Karpas-422 (cell line): ENCODE data around the gene SERPINB5. TPM values are rescaled to one million over a fixed set of nuclear protein-coding genes. Genes with fewer than 3 reads are reported as not detected.
"Not testable (repeated sequence)": the region's sequence is repeated elsewhere in the genome, so short reads cannot be mapped to it uniquely, and the experiment has no call there.

Source experiments
- DNase-seq: peaks from one replicate; pipeline ENCODE4 v3.0.0-alpha.2; 2015
- H2AFZ ChIP-seq: fragments of 200-600 bp; sonication (generic); 2 replicates; pipeline ENCODE4 v1.6.1; 2014; ENCODE audit warnings: antibody characterized with exemption, low read length, mixed read lengths
- H3K27ac ChIP-seq: fragments of 200-600 bp; sonication (generic); 2 replicates; pipeline ENCODE4 v1.5.1; 2014; ENCODE audit warnings: mild to moderate bottlenecking, low read length, moderate library complexity
- H3K27me3 ChIP-seq: fragments of 200-600 bp; sonication (generic); 2 replicates; pipeline ENCODE4 v1.6.1; 2014; ENCODE audit warnings: low read length, mixed read lengths
- H3K36me3 ChIP-seq: fragments of 200-600 bp; sonication (generic); 2 replicates; pipeline ENCODE4 v1.6.1; 2014; ENCODE audit warnings: low read length, mixed read lengths; ENCODE audit not compliant: insufficient read depth
- H3K4me1 ChIP-seq: fragments of 200-600 bp; sonication (generic); 2 replicates; pipeline ENCODE4 v1.6.1; 2014; ENCODE audit warnings: mild to moderate bottlenecking, low read length, mixed read lengths
- H3K4me2 ChIP-seq: fragments of 200-600 bp; sonication (generic); 2 replicates; pipeline ENCODE4 v1.6.1; 2014; ENCODE audit warnings: low read length, low read depth, mild to moderate bottlenecking; ENCODE audit not compliant: poor library complexity, severe bottlenecking
- H3K4me3 ChIP-seq: fragments of 200-600 bp; sonication (generic); 2 replicates; pipeline ENCODE4 v1.5.1; 2014; ENCODE audit warnings: mild to moderate bottlenecking, antibody characterized with exemption, low read length, mixed read lengths
- H3K79me2 ChIP-seq: fragments of 200-600 bp; sonication (generic); 2 replicates; pipeline ENCODE4 v1.6.1; 2014; ENCODE audit warnings: mild to moderate bottlenecking, low read length, mixed read lengths
- H3K9ac ChIP-seq: fragments of 200-600 bp; sonication (generic); 2 replicates; pipeline ENCODE4 v1.6.0; 2014; ENCODE audit warnings: low read length
- H3K9me2 ChIP-seq: fragments of 200-600 bp; sonication (generic), shearing (Covaris generic); replicated peaks from 2 replicates; pipeline ENCODE4 v1.6.0; 2014; ENCODE audit warnings: mild to moderate bottlenecking, low read length, moderate library complexity; ENCODE audit not compliant: insufficient read depth
- H3K9me3 ChIP-seq: fragments of 300-700, 200-600 bp; sonication (generic); 2 replicates; pipeline ENCODE4 v1.6.1; 2014; ENCODE audit warnings: low read length, mixed read lengths
- H4K20me1 ChIP-seq: fragments of 200-600 bp; sonication (generic); 2 replicates; pipeline ENCODE4 v1.6.1; 2014; ENCODE audit warnings: mild to moderate bottlenecking, antibody characterized with exemption, low read length, low read depth; ENCODE audit not compliant: insufficient read depth
- total RNA-seq: library from RNA; depleted of rRNA; stranded (reverse); fragments of >200 nt; shearing (Covaris generic); gene quantifications from 2 replicates; pipeline ENCODE4 v1.2.3, GENCODE V29; 2014; ENCODE audit warnings: low replicate concordance

The SERPINB5 gene
- total RNA-seq, 1 experiment from 2014 or later, result 1.0 TPM

DNA sequence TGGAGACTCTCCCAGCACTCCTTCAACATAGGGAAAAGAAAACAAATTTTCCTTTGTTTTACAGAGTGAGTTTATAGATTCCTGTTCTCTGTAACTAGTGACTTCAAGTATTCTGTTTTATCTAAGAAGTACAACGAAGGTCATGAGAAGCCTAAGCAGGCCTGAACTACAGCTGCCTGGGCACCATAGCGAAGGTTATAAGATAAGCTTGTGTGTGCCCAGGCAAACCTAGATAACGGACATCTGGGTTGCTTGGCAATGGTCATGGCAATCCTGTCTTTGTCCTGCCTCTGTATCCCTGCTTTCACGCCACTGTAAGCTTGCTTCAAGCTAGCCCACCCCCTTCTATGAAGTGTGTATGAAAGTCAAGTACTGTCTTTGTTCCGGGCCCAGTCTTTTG is 24.0 kb upstream of the SERPINB5 start:
- not testable (repeated sequence) for H3K4me3 ChIP-seq, H3K9me2 ChIP-seq, H2AFZ ChIP-seq, H4K20me1 ChIP-seq, H3K27ac ChIP-seq, H3K4me2 ChIP-seq, H3K36me3 ChIP-seq, DNase-seq, H3K9ac ChIP-seq, H3K79me2 ChIP-seq, H3K4me1 ChIP-seq, H3K27me3 ChIP-seq, H3K9me3 ChIP-seq

GRCh38 chr18:63454497-63454896 is 22.3 kb upstream of the SERPINB5 start:
- H2AFZ ChIP-seq, result no peak overlapping the region
- H3K4me1 ChIP-seq, result no peaks in the 10 kb centered on the region
- no peak overlapping the region for H3K27ac ChIP-seq
- H4K20me1 ChIP-seq, result no peaks in the 10 kb centered on the region
- no peaks in the 10 kb centered on the region for H3K79me2 ChIP-seq
- DNase-seq, result no peak
- H3K36me3 ChIP-seq, result no peaks in the 10 kb centered on the region
- no peak overlapping the region for H3K4me2 ChIP-seq
- H3K9me2 ChIP-seq, result no peaks in the 10 kb centered on the region
- H3K27me3 ChIP-seq, result no peaks in the 10 kb centered on the region
- H3K4me3 ChIP-seq, result no peak overlapping the region
- no peaks in the 10 kb centered on the region for H3K9me3 ChIP-seq
- no peak overlapping the region for H3K9ac ChIP-seq

DNA sequence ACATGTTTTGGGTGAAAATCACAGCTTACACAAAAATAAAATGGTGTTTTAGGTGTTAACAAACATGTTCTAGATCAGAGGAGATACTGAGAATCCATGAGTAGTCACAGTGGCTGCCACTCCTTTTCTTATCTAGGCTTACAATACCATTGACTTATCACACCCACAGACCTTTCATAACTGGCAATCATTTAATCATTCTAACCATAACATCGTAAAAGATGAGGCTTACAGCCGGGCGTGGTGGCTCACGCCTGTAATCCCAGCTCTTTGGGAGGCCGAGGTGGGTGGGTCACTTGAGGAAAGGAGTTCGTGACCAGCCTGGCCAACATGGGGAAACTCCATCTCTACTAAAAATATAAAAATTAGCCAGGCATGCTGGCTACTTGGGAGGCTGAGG is 18.8 kb upstream of the SERPINB5 start:
- Histone ChIP-seq H3K4me2 (no peak overlapping the region), H3K9ac (no peak overlapping the region), H4K20me1 (no peaks in the 10 kb centered on the region), H2AFZ (no peak overlapping the region), H3K4me1 (no peaks in the 10 kb centered on the region), H3K27ac (no peak overlapping the region), H3K79me2 (no peaks in the 10 kb centered on the region), H3K4me3 (no peak overlapping the region), H3K9me2 (no peaks in the 10 kb centered on the region), H3K36me3 (no peaks in the 10 kb centered on the region), H3K9me3 (no peaks in the 10 kb centered on the region), H3K27me3 (no peaks in the 10 kb centered on the region)
- DNase-seq, result no peak

GRCh38 chr18:63460414-63460813 is 16.3 kb upstream of the SERPINB5 start:
- H3K36me3 ChIP-seq, result no peaks in the 10 kb centered on the region

GRCh38 chr18:63464434-63464833 is 12.3 kb upstream of the SERPINB5 start:
- no peak overlapping the region for H3K9ac ChIP-seq
- no peak overlapping the region for H3K4me3 ChIP-seq
- H2AFZ ChIP-seq, result no peak overlapping the region
- H3K4me2 ChIP-seq, result no peak overlapping the region
- H3K79me2 ChIP-seq, result no peaks in the 10 kb centered on the region
- no peaks in the 10 kb centered on the region for H3K9me2 ChIP-seq
- H4K20me1 ChIP-seq, result no peaks in the 10 kb centered on the region
- no peaks in the 10 kb centered on the region for H3K36me3 ChIP-seq
- H3K9me3 ChIP-seq, result no peaks in the 10 kb centered on the region
- H3K27me3 ChIP-seq, result no peaks in the 10 kb centered on the region
- H3K27ac ChIP-seq, result no peak overlapping the region
- DNase-seq, result no peak
- H3K4me1 ChIP-seq, result no peaks in the 10 kb centered on the region

More at GRCh38 chr18:63460414-63460813, 16.3 kb upstream of the SERPINB5 start:
- Histone ChIP-seq H2AFZ (no peak overlapping the region), H3K4me3 (no peak overlapping the region), H3K4me1 (no peaks in the 10 kb centered on the region), H3K9me2 (no peaks in the 10 kb centered on the region), H3K9me3 (no peaks in the 10 kb centered on the region), H3K9ac (no peak overlapping the region), H3K4me2 (no peak overlapping the region), H4K20me1 (no peaks in the 10 kb centered on the region), H3K79me2 (no peaks in the 10 kb centered on the region), H3K27ac (no peak overlapping the region), H3K27me3 (no peaks in the 10 kb centered on the region)
- no peak for DNase-seq

DNA sequence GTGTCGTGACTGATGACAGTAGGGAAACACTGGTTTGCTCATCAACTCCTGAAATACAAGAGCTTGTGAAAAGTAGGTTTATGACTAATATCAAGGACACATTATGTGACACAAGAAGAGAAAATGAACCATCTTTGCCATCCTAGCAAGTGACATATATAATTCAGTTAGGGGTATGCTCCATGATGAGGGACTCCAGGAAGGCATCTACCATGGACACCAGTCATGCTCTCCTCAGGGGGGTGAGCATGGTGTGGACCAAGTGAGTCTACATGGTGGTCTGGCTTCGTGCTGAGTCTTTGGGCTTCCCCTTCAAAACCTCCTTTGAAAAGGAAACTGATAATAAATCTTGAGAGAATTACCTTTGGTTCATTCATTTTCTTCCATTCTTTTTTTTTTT is 11.7 kb upstream of the SERPINB5 start:
- Histone ChIP-seq H3K27ac (no peak overlapping the region), H4K20me1 (no peaks in the 10 kb centered on the region), H3K9ac (no peak overlapping the region), H3K9me2 (no peaks in the 10 kb centered on the region), H3K4me3 (no peak overlapping the region), H3K36me3 (no peaks in the 10 kb centered on the region), H3K79me2 (no peaks in the 10 kb centered on the region), H2AFZ (no peak overlapping the region), H3K9me3 (no peaks in the 10 kb centered on the region), H3K4me1 (no peaks in the 10 kb centered on the region), H3K27me3 (no peaks in the 10 kb centered on the region), H3K4me2 (no peak overlapping the region)
- DNase-seq, result no peak

GRCh38 chr18:63467699-63468098 is 9.1 kb upstream of the SERPINB5 start:
- Histone ChIP-seq H3K4me2 (no peak overlapping the region), H3K9me2 (no peaks in the 10 kb centered on the region), H3K9ac (no peak overlapping the region), H3K9me3 (no peaks in the 10 kb centered on the region), H3K4me1 (no peaks in the 10 kb centered on the region), H3K27me3 (no peaks in the 10 kb centered on the region), H3K79me2 (no peaks in the 10 kb centered on the region), H3K27ac (no peak overlapping the region), H4K20me1 (no peaks in the 10 kb centered on the region), H2AFZ (peak overlapping the region; percentile 37; the same call in 1 of the 2 replicates), H3K4me3 (no peak overlapping the region), H3K36me3 (no peaks in the 10 kb centered on the region)
- no peak for DNase-seq

- Histone ChIP-seq H2AFZ (no peak overlapping the region), H3K9me2 (no peaks in the 10 kb centered on the region), H3K36me3 (no peaks in the 10 kb centered on the region), H3K4me1 (no peaks in the 10 kb centered on the region), H3K79me2 (no peaks in the 10 kb centered on the region), H3K4me2 (no peak overlapping the region), H3K9ac (no peak overlapping the region), H3K27me3 (no peaks in the 10 kb centered on the region), H3K27ac (no peak overlapping the region), H3K9me3 (no peaks in the 10 kb centered on the region), H3K4me3 (no peak overlapping the region), H4K20me1 (no peaks in the 10 kb centered on the region)
- no peak for DNase-seq
These were observed 8.2 kb upstream of the SERPINB5 start for GRCh38 chr18:63468575-63468974.

GRCh38 chr18:63470751-63471150 is 6.0 kb upstream of the SERPINB5 start:
- DNase-seq, result no peak
- no peaks in the 10 kb centered on the region for H3K9me2 ChIP-seq
- H3K36me3 ChIP-seq, result no peaks in the 10 kb centered on the region
- H3K9me3 ChIP-seq, result no peaks in the 10 kb centered on the region
- H3K9ac ChIP-seq, result no peak overlapping the region
- H3K4me2 ChIP-seq, result no peak overlapping the region
- H3K4me3 ChIP-seq, result no peak overlapping the region
- no peaks in the 10 kb centered on the region for H3K4me1 ChIP-seq
- no peaks in the 10 kb centered on the region for H3K27me3 ChIP-seq
- H2AFZ ChIP-seq, result no peak overlapping the region
- no peaks in the 10 kb centered on the region for H3K79me2 ChIP-seq
- no peak overlapping the region for H3K27ac ChIP-seq
- no peaks in the 10 kb centered on the region for H4K20me1 ChIP-seq
